HG03097 (cell line): ENCODE measurements around the gene ZNF91.
A peak's percentile ranks its signal among the peaks of the same experiment; 100 is the strongest.
"Not testable (repeated sequence)": the region's sequence is repeated elsewhere in the genome, so short reads cannot be mapped to it uniquely, and the experiment has no call there.

Experiments
- ATAC-seq: cut with Tn5 transposase; IDR thresholded peaks from one replicate; pipeline ENCODE4 v1.9.1; 2021; ENCODE audit not compliant: unreplicated experiment, low FRiP score

The ZNF91 gene

DNA sequence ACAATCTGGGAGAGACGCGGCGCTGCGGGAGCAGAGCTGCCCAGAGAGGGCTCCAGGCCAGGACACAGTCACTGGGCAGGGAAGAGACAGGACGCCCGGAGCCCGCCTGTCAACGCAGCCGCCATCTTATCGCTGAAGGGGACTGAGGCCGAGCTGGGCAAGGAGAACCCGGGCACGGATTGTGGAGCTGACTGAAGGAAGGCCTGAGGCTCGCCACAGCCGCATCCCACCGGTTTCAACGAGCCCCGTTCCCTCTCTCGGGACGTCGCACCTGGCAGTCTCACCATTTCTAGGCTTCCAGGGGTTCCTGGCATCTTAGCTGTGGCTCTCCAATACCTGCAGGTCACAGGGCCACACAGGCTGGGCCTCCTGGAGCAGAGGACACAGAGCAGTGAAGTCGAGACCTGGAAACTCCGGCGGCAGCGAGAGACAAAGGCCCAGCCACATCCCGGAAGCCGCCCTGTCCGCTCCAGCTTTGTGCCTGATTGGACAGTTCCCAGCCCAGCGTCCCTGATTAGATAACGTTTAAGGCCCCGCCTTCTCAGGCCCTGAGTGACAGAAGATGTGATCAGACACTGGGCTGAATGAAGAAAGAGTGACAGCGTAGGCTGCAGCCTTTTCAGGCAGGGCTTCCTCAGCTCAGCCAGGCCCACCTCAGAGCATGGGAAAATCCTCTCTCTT is at the start of gene ZNF91:
Gene ZNF91 (minus strand): TSS at position 431 of the 681 bp plus-strand sequence. CDS start 117 bp downstream, at position 314.
- peak; percentile 98 for ATAC-seq

DNA sequence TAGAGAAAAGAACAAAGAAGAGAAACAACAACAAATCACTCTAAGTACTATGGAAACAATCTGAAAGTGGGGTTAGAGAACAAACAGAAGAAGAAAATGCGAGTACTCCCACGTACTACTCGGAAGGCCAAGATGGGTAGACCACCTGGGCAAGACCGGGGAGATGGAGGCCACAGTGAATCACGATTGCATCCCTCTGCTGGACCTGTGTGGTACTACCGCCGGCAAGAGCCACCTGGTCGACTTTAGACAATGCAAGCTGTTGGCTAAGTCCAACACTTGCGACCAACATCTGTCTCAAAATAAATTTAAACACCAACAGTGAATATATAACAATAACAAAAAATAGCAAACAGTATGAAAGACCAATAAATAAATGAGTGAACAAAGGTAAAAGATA is 45.5 kb upstream of the ZNF91 start:
- no peak for ATAC-seq

DNA sequence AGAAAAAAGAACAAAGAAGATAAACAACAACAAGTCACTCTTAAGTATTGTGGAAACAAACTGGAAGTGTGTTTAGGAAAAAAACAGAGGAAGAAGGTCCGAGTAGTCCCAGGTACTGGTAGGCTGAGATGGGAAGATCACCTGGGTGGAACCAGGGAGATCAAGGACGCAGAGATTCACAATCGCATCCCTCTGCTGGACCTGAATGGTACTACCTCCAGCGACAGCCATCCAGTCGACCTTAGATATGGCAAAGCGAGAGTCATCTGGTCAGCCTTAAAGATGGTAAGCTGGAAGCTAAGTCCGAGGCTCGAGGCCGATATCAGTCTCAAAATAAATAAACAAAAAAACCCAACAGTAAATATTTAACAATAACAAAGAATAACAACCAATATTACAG is 44.9 kb upstream of the ZNF91 start:
- no peak for ATAC-seq

DNA sequence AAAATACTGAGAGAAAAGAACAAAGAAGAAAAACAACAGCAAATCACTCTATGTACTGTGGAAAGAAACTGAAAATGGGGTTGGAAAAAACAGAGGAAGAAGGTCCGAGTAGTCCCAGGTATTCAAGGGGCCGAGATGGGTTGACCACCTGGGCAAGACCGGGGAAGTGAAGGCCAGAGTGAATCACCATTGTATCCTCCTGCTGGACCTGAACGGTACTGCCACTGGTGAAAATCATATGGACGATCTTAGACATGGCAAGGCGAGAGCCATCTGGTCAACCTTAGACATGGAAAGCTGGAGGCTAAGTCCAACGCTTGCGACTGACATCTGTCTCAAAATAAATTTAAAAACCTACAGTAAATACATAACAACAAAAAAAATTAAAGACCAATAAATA is 44.4 kb upstream of the ZNF91 start:
- no peak for ATAC-seq

DNA sequence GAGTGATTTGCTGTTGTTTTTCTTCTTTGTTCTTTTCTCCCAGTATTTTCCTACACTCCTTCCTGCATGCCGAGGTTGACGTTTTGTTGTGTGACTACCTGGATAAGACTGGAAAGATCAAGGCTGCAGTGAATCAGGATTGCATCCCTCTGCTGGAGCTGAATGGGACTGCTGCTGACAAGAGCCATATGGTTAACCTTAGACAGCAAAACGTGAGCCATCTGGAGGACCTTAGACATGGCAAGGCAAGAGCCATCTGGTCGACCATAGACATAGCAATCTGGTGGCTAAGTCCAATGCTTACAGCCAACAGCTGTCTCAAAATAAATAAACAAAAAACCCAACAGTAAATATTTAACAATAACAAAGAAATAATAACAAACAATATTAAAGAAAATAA is 42.6 kb upstream of the ZNF91 start:
- no peak for ATAC-seq

DNA sequence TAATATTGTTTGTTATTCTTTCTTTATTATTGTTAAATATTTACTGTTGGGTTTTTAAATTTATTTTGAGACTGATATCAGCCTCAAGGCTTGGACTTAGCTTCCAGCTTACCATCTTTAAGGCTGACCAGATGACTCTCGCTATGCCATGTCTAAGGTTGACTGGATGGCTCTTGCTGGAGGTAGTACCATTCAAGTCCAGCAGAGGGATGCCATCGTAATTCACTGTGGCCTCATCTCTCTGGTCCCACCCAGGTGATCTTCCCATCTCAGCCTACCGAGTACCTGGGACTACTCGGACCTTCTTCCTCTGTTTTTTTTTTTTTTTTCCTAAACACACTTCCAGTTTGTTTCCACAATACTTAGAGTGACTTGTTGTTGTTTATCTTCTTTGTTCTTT is 41.7 kb upstream of the ZNF91 start:
- no peak for ATAC-seq

- ATAC-seq, result no peak
Observed at GRCh38 chr19:23436318-23436717, 41.0 kb upstream of the ZNF91 start.

- ATAC-seq, result no peak
Observed at GRCh38 chr19:23420824-23421223, 25.6 kb upstream of the ZNF91 start.

DNA sequence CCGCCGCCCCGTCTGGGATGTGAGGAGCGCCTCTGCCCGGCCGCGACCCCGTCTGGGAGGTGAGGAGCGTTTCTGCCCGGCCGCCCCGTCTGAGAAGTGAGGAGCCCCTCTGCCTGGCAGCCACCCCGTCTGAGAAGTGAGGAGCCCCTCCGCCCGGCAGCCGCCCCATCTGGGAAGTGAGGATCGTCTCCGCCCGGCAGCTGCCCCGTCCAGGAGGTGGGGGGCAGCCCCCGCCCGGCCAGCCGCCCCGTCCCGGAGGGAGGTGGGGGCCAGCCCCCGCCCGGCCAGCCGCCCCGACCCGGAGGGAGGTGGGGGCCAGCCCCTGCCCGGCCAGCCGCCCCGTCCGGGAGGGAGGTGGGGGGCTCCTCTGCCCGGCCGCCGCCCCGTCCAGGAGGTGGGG is 24.0 kb upstream of the ZNF91 start:
- not testable (repeated sequence) for ATAC-seq

DNA sequence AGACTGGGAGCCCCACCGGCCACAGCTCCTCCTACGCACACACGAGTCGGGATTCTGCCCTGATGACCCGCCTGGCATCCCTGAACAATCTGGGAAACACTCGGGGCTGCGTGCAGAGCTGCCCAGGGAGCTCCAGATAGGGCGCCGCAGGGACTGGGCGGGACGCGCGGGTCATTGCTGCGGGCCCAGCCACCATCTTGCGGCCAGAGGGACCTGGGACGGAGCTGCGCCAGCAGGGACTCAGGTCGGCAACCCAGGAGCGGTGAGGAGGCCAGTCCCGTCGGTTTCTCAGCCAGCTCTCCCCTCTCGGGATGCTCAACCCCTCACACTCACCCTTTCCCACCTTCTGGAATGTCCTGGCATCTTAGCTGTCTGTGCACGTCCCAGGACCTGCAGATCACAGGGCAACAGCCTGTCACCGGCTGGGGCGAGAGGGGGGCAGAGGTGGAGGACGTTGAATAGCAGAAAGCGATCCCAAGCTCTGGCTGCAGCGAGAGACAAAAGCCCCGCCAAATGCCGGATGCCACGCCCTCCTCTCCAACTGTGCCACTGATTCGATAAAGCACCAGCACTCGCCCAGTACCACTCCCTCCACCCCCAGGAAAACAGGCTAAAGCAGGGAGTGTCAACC is 20.4 kb upstream of the ZNF91 start:
- no peak for ATAC-seq

GRCh38 chr19:23415034-23415433 is 19.8 kb upstream of the ZNF91 start:
- ATAC-seq, result no peak

DNA sequence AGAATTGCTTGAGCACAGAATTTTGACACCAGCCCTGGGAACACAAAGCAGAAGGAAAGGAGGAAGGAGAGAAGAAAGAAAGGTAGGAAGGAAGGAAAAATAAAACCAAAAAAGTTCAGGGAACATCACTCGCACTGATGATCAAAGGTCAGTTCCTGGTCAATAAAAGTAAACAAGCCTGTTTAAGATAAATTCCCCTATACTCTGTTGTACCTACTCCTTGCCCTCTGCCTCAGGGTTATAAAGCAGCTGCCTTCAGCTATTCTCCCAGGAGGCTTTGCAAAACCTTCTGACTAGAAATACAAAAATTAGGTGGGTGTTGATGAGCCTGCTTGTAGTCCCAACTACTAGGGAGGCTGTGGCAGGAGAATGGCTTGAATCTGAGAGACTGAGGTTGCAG is 14.9 kb upstream of the ZNF91 start:
- no peak for ATAC-seq

DNA sequence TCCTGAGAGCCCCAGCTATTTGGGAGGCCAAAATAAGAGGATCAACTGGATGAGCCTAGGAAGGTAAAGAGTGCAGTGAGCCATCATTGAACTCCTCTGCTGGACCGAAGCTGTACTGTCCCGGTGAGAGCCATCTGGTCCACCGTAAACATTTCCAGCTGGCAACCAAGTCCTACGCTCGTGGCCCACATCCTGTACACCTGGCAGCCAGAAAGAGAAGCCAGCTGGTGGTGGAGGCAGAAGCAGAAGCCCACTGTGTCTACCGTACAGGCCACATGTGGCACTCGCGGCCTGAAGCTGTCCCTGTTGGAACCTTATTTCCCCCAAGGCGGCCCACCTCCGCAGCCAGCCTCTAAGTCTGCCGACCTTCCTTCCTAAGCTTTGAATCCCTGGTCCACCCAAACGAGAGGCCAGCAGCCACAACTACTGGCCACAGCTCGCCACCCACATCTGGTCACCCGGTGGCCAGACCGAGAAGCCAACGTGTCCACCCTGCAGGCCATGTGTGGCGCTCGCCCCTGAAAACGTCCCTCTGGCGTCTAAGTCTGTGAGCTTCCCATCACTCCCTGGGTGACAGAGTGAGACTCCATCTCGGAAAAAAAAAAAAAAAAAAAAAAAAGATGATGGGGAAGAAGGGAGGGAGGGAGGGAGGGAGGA is 14.2 kb upstream of the ZNF91 start:
- no peak for ATAC-seq

- ATAC-seq, result no peak
Observed at GRCh38 chr19:23407616-23408133, 12.4 kb upstream of the ZNF91 start.

GRCh38 chr19:23406721-23407120 is 11.4 kb upstream of the ZNF91 start:
- no peak for ATAC-seq

- no peak for ATAC-seq
Observed at GRCh38 chr19:23406091-23406490, 10.8 kb upstream of the ZNF91 start.

- no peak for ATAC-seq
Observed at GRCh38 chr19:23404676-23405075, 9.4 kb upstream of the ZNF91 start.

- ATAC-seq, result no peak
Observed at GRCh38 chr19:23403581-23404324, 8.5 kb upstream of the ZNF91 start.

- no peak for ATAC-seq
Observed at GRCh38 chr19:23403052-23403451, 7.8 kb upstream of the ZNF91 start.

GRCh38 chr19:23402388-23402787 is 7.1 kb upstream of the ZNF91 start:
- ATAC-seq, result no peak

DNA sequence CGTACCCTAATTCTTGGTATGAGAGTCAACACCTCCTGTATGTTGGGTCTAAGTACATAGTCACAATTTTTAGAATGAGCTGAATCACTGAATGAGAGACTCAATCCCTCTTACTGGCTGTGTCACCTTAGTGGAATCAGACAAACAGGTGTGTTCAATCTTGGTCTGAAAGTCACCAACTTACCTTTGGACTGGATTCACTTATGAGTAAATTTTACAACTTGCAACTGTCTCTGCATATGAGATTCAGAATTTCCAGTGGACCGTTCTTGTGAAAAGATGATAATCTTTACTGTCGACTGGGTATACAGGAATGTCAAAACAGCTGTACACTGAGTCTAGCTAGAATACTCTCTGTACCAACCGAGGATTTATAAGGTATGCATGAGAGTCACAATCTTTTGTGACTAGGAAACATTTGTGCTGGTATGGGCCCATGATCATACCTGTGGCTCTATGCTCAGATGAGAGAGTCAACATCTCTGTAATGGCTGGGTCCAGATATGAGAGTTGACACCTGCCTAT is 5.9 kb upstream of the ZNF91 start:
- ATAC-seq, result no peak
